Stimulated activated CD4-positive, alpha-beta T cell treated with anti-CD3 and anti-CD28 coated beads, Interleukin-4, amount 100 ng/mL, for 1 hour (primary cell): ENCODE measurements around the gene FAM199X.
A peak's percentile ranks its signal among the peaks of the same experiment; 100 is the strongest.

ENCODE experiments used
- DNase-seq: peaks from one replicate; pipeline ENCODE4 v3.0.0-alpha.2; 2020

The FAM199X gene

GRCh38 chrX:104165894-104166734 lies at the start of gene FAM199X:
FAM199X (plus strand) TSS chrX:104166453; CDS start chrX:104166786, 333 bp downstream.
- peak; percentile 83 for DNase-seq

- no peak for DNase-seq
Observed at GRCh38 chrX:104117759-104118158, 48.5 kb upstream of the FAM199X start.

- no peak for DNase-seq
Observed at GRCh38 chrX:104118765-104119164, 47.5 kb upstream of the FAM199X start.

- no peak for DNase-seq
Observed at GRCh38 chrX:104122829-104123228, 43.4 kb upstream of the FAM199X start.

- DNase-seq: no peak
Observed at GRCh38 chrX:104126856-104127255, 39.4 kb upstream of the FAM199X start.

- no peak for DNase-seq
Observed at GRCh38 chrX:104130808-104131207, 35.4 kb upstream of the FAM199X start.

- no peak for DNase-seq
Observed at GRCh38 chrX:104134583-104135261, 31.5 kb upstream of the FAM199X start.

GRCh38 chrX:104135677-104136076 lies 30.6 kb upstream of the FAM199X start:
- DNase-seq: no peak

- DNase-seq: peak; percentile 22
Observed at GRCh38 chrX:104136241-104137019, 29.8 kb upstream of the FAM199X start.

- DNase-seq: no peak
Observed at GRCh38 chrX:104137496-104137895, 28.8 kb upstream of the FAM199X start.

- no peak for DNase-seq
Observed at GRCh38 chrX:104141087-104141760, 25.0 kb upstream of the FAM199X start.

GRCh38 chrX:104151037-104151436 lies 15.2 kb upstream of the FAM199X start:
- DNase-seq: no peak

- peak; percentile 71 for DNase-seq
Observed at GRCh38 chrX:104156630-104157529, 9.4 kb upstream of the FAM199X start, which contains the start of gene SLC25A53. SLC25A53 (minus strand) TSS chrX:104157009; CDS start chrX:104105257, 51,752 bp downstream.

- DNase-seq: no peak
Observed at GRCh38 chrX:104166735-104167436, 633 bp downstream of the FAM199X start.

GRCh38 chrX:104168127-104168526 lies 1.9 kb downstream of the FAM199X start:
- DNase-seq: no peak

- no peak for DNase-seq
Observed at GRCh38 chrX:104172121-104172520, 5.9 kb downstream of the FAM199X start.

GRCh38 chrX:104172788-104173187 lies 6.5 kb downstream of the FAM199X start:
- no peak for DNase-seq

- DNase-seq: no peak
Observed at GRCh38 chrX:104173841-104174240, 7.6 kb downstream of the FAM199X start.

GRCh38 chrX:104183685-104184084 lies 17.4 kb downstream of the FAM199X start:
- DNase-seq: no peak

- DNase-seq: no peak
Observed at GRCh38 chrX:104187931-104188330, 21.7 kb downstream of the FAM199X start.

- no peak for DNase-seq
Observed at GRCh38 chrX:104189837-104190236, 23.6 kb downstream of the FAM199X start.
